ENCODE measurements around the gene RIMKLB.

DNA sequence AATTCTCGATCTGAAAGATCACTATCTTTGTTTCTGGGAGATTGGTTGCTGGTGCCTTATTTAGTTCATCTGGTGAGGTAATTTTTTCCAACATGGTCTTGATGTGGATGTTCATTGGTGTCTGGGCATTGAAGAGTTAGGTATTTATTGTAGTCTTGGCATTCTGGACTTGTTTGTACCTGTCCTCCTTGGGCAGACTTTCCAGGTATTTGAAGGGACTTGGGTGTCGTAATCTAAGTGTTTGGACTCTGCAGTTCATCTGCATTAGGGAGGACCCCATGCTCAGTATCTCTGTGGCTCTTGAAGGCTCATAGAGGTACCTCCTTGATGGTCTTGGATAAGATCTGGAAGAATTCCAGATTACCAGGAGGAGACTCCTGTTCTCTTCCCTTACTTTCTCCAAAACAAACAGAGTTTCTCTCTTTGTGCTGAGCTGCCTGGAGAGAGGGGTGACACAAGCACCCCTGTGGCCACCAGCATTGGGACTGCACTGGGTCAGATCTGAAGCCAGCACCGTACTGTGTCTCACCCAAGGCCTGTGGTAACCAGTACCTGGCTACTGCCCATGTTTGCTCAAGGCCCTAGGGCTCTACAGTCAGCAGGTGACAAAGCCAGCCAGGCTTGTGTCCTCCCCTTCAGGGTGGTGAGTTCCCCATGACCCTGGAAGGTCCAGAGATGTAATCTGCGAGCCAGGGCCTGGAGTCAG, 129.9 kb downstream of the RIMKLB start:
- TF ChIP-seq POLR2A (IDR thresholded peaks at IDR 0.05), result no peak
- TF ChIP-seq, protein P1, sequence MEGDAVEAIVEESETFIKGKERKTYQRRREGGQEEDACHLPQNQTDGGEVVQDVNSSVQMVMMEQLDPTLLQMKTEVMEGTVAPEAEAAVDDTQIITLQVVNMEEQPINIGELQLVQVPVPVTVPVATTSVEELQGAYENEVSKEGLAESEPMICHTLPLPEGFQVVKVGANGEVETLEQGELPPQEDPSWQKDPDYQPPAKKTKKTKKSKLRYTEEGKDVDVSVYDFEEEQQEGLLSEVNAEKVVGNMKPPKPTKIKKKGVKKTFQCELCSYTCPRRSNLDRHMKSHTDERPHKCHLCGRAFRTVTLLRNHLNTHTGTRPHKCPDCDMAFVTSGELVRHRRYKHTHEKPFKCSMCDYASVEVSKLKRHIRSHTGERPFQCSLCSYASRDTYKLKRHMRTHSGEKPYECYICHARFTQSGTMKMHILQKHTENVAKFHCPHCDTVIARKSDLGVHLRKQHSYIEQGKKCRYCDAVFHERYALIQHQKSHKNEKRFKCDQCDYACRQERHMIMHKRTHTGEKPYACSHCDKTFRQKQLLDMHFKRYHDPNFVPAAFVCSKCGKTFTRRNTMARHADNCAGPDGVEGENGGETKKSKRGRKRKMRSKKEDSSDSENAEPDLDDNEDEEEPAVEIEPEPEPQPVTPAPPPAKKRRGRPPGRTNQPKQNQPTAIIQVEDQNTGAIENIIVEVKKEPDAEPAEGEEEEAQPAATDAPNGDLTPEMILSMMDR (IDR thresholded peaks at IDR 0.05), result no peak
